Measurements from ENCODE around the gene TAGLN.

Gene TAGLN

DNA sequence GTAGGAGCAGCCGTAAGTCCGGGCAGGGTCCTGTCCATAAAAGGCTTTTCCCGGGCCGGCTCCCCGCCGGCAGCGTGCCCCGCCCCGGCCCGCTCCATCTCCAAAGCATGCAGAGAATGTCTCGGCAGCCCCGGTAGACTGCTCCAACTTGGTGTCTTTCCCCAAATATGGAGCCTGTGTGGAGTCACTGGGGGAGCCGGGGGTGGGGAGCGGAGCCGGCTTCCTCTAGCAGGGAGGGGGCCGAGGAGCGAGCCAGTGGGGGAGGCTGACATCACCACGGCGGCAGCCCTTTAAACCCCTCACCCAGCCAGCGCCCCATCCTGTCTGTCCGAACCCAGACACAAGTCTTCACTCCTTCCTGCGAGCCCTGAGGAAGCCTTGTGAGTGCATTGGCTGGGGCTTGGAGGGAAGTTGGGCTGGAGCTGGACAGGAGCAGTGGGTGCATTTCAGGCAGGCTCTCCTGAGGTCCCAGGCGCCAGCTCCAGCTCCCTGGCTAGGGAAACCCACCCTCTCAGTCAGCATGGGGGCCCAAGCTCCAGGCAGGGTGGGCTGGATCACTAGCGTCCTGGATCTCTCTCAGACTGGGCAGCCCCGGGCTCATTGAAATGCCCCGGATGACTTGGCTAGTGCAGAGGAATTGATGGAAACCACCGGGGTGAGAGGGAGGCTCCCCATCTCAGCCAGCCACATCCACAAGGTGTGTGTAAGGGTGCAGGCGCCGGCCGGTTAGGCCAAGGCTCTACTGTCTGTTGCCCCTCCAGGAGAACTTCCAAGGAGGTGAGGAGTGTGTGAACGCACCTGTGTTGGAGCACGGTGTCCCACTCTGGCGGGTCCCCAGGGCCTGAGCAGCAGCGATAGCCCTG, at the start of gene TAGLN:
Gene TAGLN, plus strand, starts transcription at position 318 of the 863 bp plus-strand sequence. CDS start 3,644 bp downstream, outside the sequence.
- TF ChIP-seq Cebpa-rat (IDR thresholded peaks at IDR 0.05) = no peak
- H3K9ac ChIP-seq = no peak within 1 kb of the TSS
- H3K4me3 ChIP-seq = no peak within 1 kb of the TSS
- no peaks in the 10 kb centered on the region for H4K20me1 ChIP-seq
- no peak within 1 kb of the TSS for H3K4me2 ChIP-seq
- no peaks in the 10 kb centered on the region for H3K27me3 ChIP-seq
- H3K27ac ChIP-seq = no peak within 1 kb of the TSS
- H3K36me3 ChIP-seq = peaks cover 31% of the 10 kb centered on the region
- peaks cover 20% of the 10 kb centered on the region for H3K4me1 ChIP-seq
- H3K9me3 ChIP-seq = no peaks in the 10 kb centered on the region

DNA sequence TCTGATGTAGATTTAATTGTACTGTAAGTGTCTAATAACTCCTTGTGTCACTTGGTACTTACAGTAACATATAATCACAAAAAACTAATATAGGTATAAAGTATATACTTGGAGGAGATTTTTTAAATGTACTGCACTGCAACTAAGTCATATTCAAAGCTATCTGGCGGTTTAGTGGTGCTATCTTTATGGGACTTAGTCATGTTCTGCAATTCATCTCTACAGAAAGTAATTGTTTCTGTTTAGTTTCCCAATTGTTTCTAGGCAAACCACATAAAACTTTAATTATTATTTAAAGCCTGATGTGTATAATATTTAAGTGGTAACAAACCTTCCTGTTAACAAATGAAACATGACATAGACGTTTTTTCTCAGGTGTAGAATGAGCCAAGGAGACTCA, 47.1 kb upstream of the TAGLN start:
- peaks cover 4% of the 10 kb centered on the region for H3K4me1 ChIP-seq
- no peak overlapping the region for H3K27ac ChIP-seq
- no peak for TF ChIP-seq Cebpa-rat (IDR thresholded peaks at IDR 0.05)
- no peak overlapping the region for H3K4me2 ChIP-seq
- H3K27me3 ChIP-seq = no peaks in the 10 kb centered on the region
- H3K9me3 ChIP-seq = no peaks in the 10 kb centered on the region
- H4K20me1 ChIP-seq = peaks cover 100% of the 10 kb centered on the region
- peaks cover 82% of the 10 kb centered on the region for H3K36me3 ChIP-seq
- H3K9ac ChIP-seq = no peak overlapping the region
- H3K4me3 ChIP-seq = no peak overlapping the region

DNA sequence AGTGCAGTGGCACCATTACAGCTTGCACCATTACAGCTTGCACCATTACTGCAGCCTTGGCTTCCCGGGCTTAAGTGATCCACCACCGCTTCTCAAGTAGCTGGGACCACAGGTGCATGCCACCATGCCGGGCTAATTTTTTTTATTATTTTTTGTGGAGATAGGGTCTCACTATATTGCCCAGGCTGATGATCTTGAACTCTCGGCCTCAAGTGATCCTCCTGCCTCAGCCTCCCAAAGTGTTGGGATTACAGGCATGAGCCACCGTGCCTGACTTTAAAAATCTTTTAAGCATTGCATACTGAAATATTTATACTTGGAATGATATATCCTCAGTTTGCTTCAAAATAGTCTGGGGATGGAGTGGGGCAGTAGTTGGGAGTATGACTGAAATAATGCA, 44.7 kb upstream of the TAGLN start:
- no peak overlapping the region for H3K27ac ChIP-seq
- no peak overlapping the region for H3K4me2 ChIP-seq
- H3K36me3 ChIP-seq = peaks cover 84% of the 10 kb centered on the region
- H3K27me3 ChIP-seq = no peaks in the 10 kb centered on the region
- peaks cover 100% of the 10 kb centered on the region for H4K20me1 ChIP-seq
- no peak overlapping the region for H3K4me3 ChIP-seq
- H3K4me1 ChIP-seq = no peaks in the 10 kb centered on the region
- no peak for TF ChIP-seq Cebpa-rat (IDR thresholded peaks at IDR 0.05)
- H3K9me3 ChIP-seq = no peaks in the 10 kb centered on the region
- H3K9ac ChIP-seq = no peak overlapping the region

DNA sequence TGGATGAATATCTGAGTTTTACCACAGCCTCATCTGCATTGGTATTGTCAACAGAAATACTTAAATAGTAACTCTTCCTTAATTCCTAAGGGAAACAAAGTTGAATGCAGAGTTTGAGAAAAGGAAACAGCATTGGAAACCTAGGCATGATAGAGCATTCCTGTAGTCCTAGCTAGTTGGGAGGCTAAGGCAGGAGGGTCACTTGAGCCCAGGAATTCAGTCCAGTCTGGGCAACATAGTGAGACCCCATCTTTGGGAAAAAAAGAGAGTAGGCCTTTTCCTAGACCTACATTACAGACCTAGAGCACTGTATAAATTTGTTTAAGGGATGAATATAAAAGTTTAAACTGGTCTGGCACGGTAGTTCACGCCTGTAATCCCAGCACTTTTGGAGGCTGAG, 41.7 kb upstream of the TAGLN start:
- H3K36me3 ChIP-seq = peaks cover 90% of the 10 kb centered on the region
- TF ChIP-seq Cebpa-rat (IDR thresholded peaks at IDR 0.05) = no peak
- no peaks in the 10 kb centered on the region for H3K9me3 ChIP-seq
- H3K4me1 ChIP-seq = no peaks in the 10 kb centered on the region
- no peaks in the 10 kb centered on the region for H3K27me3 ChIP-seq
- H3K27ac ChIP-seq = no peak overlapping the region
- H3K4me2 ChIP-seq = no peak overlapping the region
- no peak overlapping the region for H3K9ac ChIP-seq
- H3K4me3 ChIP-seq = no peak overlapping the region
- peaks cover 100% of the 10 kb centered on the region for H4K20me1 ChIP-seq

DNA sequence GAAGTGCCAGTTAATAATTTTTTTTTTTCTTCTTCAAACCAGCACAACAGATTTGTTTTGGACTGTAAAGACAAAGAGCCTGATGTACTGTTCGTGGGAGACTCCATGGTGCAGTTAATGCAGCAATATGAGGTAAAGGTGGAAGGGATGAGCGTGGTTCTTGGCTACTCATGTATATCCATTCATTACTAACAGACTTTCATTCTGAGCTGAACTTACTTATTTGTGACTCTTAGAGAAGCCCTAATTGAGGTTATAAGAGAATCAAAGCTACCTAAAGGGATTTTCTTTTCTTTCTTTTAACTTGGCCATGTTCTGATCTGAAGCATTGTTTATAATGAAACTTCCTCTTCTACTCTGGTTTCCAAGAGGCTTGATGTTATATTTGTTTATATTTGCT, 39.3 kb upstream of the TAGLN start:
- H3K4me2 ChIP-seq = no peak overlapping the region
- no peaks in the 10 kb centered on the region for H3K27me3 ChIP-seq
- H3K27ac ChIP-seq = no peak overlapping the region
- H3K36me3 ChIP-seq = peaks cover 91% of the 10 kb centered on the region
- H3K9ac ChIP-seq = no peak overlapping the region
- H3K9me3 ChIP-seq = no peaks in the 10 kb centered on the region
- no peaks in the 10 kb centered on the region for H3K4me1 ChIP-seq
- no peak overlapping the region for H3K4me3 ChIP-seq
- peaks cover 86% of the 10 kb centered on the region for H4K20me1 ChIP-seq
- no peak for TF ChIP-seq Cebpa-rat (IDR thresholded peaks at IDR 0.05)

DNA sequence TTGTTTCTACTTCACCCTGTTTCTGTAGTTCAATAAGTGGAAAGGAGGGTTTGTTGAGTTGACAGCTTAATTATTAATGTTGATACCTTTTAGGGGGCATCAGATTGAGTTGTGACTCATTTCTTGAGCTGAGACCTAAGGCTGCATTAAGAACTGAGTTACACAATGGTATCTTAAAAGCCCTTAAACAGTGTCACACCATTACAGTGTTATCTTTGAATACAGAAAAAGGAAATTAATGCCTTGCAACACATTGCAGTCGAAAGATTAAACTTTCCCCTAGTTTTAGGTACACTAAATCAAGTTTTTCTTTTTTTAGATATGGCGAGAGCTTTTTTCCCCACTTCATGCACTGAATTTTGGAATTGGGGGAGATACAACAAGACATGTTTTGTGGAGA, 38.3 kb upstream of the TAGLN start:
- Histone ChIP-seq H3K36me3 (peaks cover 93% of the 10 kb centered on the region), H3K4me3 (no peak overlapping the region)

DNA sequence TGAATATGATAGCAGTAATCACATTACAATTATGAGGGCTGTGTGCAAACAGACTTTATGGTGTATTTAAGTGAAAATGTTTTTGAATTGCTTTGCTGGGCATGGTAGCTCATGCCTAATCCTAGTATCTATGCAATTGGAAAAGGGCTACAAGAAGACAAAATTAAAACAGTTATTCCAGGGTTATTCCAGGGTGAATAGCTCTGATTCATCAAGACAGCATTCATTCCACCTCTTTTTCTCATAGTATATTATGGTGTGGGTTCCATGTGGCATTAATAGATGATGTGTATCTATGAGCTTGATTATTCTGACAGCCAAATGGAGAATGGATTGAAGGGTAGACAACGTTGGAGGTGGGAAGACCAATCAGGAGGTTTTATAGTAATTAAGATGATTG, 32.7 kb upstream of the TAGLN start:
- no peaks in the 10 kb centered on the region for H3K27me3 ChIP-seq
- H3K9me3 ChIP-seq = no peaks in the 10 kb centered on the region
- H3K9ac ChIP-seq = no peak overlapping the region
- H3K4me3 ChIP-seq = no peak overlapping the region
- no peak for TF ChIP-seq Cebpa-rat (IDR thresholded peaks at IDR 0.05)
- peaks cover 14% of the 10 kb centered on the region; the same call in 1 of the 2 replicates for H3K4me1 ChIP-seq
- H3K36me3 ChIP-seq = peaks cover 98% of the 10 kb centered on the region
- H4K20me1 ChIP-seq = peaks cover 82% of the 10 kb centered on the region
- H3K4me2 ChIP-seq = no peak overlapping the region
- H3K27ac ChIP-seq = no peak overlapping the region

More for the DNA sequence above, 38.3 kb upstream of the TAGLN start:
- H3K9ac ChIP-seq = no peak overlapping the region
- H3K27ac ChIP-seq = no peak overlapping the region
- TF ChIP-seq Cebpa-rat (IDR thresholded peaks at IDR 0.05) = no peak
- H3K4me2 ChIP-seq = no peak overlapping the region
- no peaks in the 10 kb centered on the region for H3K4me1 ChIP-seq
- no peaks in the 10 kb centered on the region for H3K27me3 ChIP-seq
- H3K9me3 ChIP-seq = no peaks in the 10 kb centered on the region
- peaks cover 85% of the 10 kb centered on the region for H4K20me1 ChIP-seq

DNA sequence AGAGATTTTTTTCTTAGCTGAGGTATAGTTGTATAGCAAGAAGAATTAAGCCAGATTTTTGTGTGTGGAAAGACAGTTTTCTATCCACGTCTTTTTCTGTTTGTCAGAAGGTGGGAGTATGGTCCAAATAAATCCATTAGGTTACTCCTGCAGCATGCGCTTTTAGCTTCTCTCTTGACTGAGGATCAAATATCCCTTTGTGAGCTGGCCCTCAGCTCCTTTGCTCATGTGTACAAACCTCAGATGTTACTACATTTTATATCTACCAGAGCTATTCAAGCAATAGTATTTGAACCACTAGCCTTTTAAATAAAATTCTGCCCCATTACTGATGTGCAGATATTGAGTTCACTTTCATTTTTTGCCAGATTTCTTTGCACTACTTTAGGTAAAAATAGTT, 29.4 kb upstream of the TAGLN start:
- H3K4me3 ChIP-seq = no peak overlapping the region
- no peaks in the 10 kb centered on the region for H3K9me3 ChIP-seq
- H3K4me1 ChIP-seq = peaks cover 14% of the 10 kb centered on the region; the same call in 1 of the 2 replicates
- peaks cover 80% of the 10 kb centered on the region for H4K20me1 ChIP-seq
- no peak overlapping the region for H3K27ac ChIP-seq
- no peaks in the 10 kb centered on the region for H3K27me3 ChIP-seq
- no peak for TF ChIP-seq Cebpa-rat (IDR thresholded peaks at IDR 0.05)
- H3K4me2 ChIP-seq = no peak overlapping the region
- H3K36me3 ChIP-seq = peaks cover 71% of the 10 kb centered on the region
- no peak overlapping the region for H3K9ac ChIP-seq

DNA sequence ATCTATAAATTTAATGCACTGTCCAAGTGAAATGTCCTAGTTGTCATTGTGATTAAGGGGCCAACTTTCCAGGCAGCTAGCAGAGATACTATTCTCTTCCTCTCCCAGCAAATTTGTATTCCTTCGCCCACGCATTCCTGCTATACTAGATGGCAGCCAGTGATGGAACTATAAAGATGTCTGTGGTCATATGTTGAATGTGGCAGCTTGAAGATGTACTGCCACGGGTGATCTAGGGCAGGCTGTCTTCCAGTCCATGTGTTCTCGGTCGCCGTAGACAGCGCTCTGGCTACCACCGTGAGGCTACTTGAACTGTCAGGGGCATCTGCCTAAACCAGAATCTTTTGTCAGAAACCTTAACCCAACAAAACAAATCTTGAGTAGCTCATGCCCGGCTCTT, 29.0 kb upstream of the TAGLN start:
- Histone ChIP-seq H4K20me1 (peaks cover 78% of the 10 kb centered on the region), H3K36me3 (peaks cover 67% of the 10 kb centered on the region), H3K4me1 (peaks cover 14% of the 10 kb centered on the region; the same call in 1 of the 2 replicates), H3K4me2 (no peak overlapping the region), H3K4me3 (no peak overlapping the region), H3K27me3 (no peaks in the 10 kb centered on the region), H3K9ac (no peak overlapping the region), H3K9me3 (no peaks in the 10 kb centered on the region), H3K27ac (no peak overlapping the region)
- TF ChIP-seq Cebpa-rat (IDR thresholded peaks at IDR 0.05) = no peak

DNA sequence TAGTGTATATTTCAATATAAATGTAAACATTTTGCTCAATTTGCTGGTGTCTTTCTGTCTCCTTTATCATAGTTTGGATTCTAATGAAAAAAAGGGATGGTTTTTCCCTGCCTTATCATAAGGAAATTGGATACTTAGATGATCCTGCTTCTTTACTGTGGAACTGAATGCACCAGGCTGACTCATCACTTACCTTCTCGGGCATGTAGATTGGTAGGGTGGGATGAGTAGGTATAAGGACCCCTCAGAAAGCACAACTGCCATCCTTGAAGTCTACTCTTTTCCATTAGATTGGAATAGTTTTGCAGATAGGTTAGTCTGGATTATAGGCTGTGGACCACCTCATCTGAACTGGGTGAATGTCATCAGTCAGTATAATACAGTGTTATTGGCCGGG, 28.2 kb upstream of the TAGLN start:
- peaks cover 59% of the 10 kb centered on the region for H3K36me3 ChIP-seq
- H3K4me3 ChIP-seq = no peak overlapping the region
- peaks cover 14% of the 10 kb centered on the region; the same call in 1 of the 2 replicates for H3K4me1 ChIP-seq
- no peaks in the 10 kb centered on the region for H3K9me3 ChIP-seq
- no peak overlapping the region for H3K4me2 ChIP-seq
- no peaks in the 10 kb centered on the region for H3K27me3 ChIP-seq
- H3K9ac ChIP-seq = no peak overlapping the region
- H4K20me1 ChIP-seq = peaks cover 70% of the 10 kb centered on the region
- no peak for TF ChIP-seq Cebpa-rat (IDR thresholded peaks at IDR 0.05)
- no peak overlapping the region for H3K27ac ChIP-seq
